Esophagus muscularis mucosa (tissue), 4 donors: ENCODE measurements around the gene EPC2. TPM values are rescaled to one million over a fixed set of nuclear protein-coding genes. Genes with fewer than 3 reads are reported as not detected.
A peak's percentile ranks its signal among the peaks of the same experiment; 100 is the strongest.

ENCODE experiments used
- DNase-seq: peaks from one replicate; pipeline ENCODE4 v3.0.0-alpha.2; 2017; ENCODE audit errors: extremely low spot score
- H3K27ac ChIP-seq, 4 donors: fragments of 200-600 bp; sonication (generic); replicated peaks in 1 of 4; 1 replicate in 3 of 4; 2 replicates in 1 of 4; pipeline ENCODE4 v1.5.1; 2016 to 2019; ENCODE audit warnings: mild to moderate bottlenecking in 1 of 4
- H3K27me3 ChIP-seq, 4 donors: fragments of 200-600 bp; sonication (generic); one replicate each; pipeline versions ENCODE4 v1.5.1 to v1.6.0; 2016 to 2019
- H3K36me3 ChIP-seq, 4 donors: fragments of 200-600 bp; sonication (generic); one replicate each; pipeline ENCODE4 v1.5.1; 2016 to 2019
- H3K4me1 ChIP-seq, 4 donors: fragments of 200-600 bp; sonication (generic); one replicate each; pipeline ENCODE4 v1.5.1; 2016 to 2019
- H3K4me3 ChIP-seq, 4 donors: fragments of 200-600 bp; sonication (generic); 1 replicate in 2 of 4; 2 replicates in 2 of 4; pipeline ENCODE4 v1.5.1; 2016 to 2019; ENCODE audit warnings: mild to moderate bottlenecking in 4 of 4, moderate library complexity in 1 of 4
- H3K9me3 ChIP-seq, 4 donors: fragments of 200-600 bp; sonication (generic); 1 replicate in 3 of 4; 2 replicates in 1 of 4; pipeline ENCODE4 v1.5.1; 2016 to 2019
- EP300 ChIP-seq: sonication (generic); formaldehyde crosslinking; IDR thresholded peaks from one replicate; pipeline ENCODE4 v1.6.1; 2017; ENCODE audit warnings: antibody characterized with exemption
- POLR2A ChIP-seq: fragments of 450-650 bp; IDR thresholded peaks from one replicate; pipeline ENCODE4 v1.6.1; 2017; ENCODE audit warnings: antibody characterized with exemption, moderate library complexity, mild to moderate bottlenecking, low read depth
- POLR2AphosphoS5 ChIP-seq, 2 donors: sonication (generic); formaldehyde crosslinking; IDR thresholded peaks; one replicate each; pipeline ENCODE4 v1.6.1; 2017; ENCODE audit warnings: antibody characterized with exemption in 2 of 2
- WGBS: methylation state at CpG from one replicate; pipeline ENCODE4 v1.1.5; 2018; 5-methylcytosine and 5-hydroxymethylcytosine counted together
- intact Hi-C: fragments of 100-400 bp; cut with DNase I; formaldehyde crosslinking; loops from one replicate; pipeline ENCODE4 v1.15.1; 2023
- total RNA-seq, 4 donors: library from RNA; depleted of rRNA; stranded (reverse); fragments of >200 nt; gene quantifications; one replicate each; pipeline versions ENCODE4 v1.1.0 to v1.2.1, GENCODE V29; 2016
- TF ChIP-seq, protein P1 (sequence below), 3 experiments: fragments of 200-600 bp in 2 of 3; fragments of 450-650 bp in 1 of 3; sonication (generic) in 2 of 3; IDR thresholded peaks; one replicate each; pipeline ENCODE4 v1.5.1; 2017 to 2019; ENCODE audit warnings: antibody characterized with exemption in 3 of 3, mild to moderate bottlenecking in 2 of 3, moderate library complexity in 1 of 3

EPC2 gene
- total RNA-seq, 4 donors from 2014 or later = 25.0 to 34.1 (median 28.1) TPM

DNA sequence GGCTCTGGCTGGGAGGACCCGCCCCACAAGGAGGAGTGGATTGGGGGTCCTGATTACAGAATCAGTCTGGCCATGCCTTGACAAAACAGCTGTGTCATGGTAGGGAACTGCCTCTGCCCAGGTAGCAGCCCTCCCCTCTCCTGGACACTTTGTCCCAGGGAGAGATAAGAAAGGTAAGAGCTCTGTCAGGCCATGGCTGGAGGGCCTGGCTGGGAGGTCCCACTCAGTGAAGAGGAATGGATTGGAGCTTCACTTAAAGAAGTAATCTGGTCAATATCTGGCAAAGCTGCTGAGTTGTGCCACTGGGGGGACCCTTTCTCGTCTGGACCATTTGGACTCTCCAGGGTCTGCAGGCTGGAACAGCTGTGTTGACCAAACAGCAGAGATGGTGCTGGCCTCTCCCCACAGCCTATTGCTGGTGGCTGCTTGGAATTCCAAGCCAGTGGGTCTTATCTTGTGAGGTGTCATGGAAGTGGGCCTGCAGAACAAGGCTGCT lies 75.4 kb downstream of the EPC2 start:
- TF ChIP-seq POLR2AphosphoS5 (IDR thresholded peaks at IDR 0.05) (no peak), EP300 (no peak), POLR2A (no peak)
- TF ChIP-seq, protein P1, sequence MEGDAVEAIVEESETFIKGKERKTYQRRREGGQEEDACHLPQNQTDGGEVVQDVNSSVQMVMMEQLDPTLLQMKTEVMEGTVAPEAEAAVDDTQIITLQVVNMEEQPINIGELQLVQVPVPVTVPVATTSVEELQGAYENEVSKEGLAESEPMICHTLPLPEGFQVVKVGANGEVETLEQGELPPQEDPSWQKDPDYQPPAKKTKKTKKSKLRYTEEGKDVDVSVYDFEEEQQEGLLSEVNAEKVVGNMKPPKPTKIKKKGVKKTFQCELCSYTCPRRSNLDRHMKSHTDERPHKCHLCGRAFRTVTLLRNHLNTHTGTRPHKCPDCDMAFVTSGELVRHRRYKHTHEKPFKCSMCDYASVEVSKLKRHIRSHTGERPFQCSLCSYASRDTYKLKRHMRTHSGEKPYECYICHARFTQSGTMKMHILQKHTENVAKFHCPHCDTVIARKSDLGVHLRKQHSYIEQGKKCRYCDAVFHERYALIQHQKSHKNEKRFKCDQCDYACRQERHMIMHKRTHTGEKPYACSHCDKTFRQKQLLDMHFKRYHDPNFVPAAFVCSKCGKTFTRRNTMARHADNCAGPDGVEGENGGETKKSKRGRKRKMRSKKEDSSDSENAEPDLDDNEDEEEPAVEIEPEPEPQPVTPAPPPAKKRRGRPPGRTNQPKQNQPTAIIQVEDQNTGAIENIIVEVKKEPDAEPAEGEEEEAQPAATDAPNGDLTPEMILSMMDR (IDR thresholded peaks at IDR 0.05) = no peak
- no peak for DNase-seq
- no peak overlapping the region for H3K27ac ChIP-seq
- peak overlapping the region in 2 of 4 donors; percentile 20 to 22 for H3K4me3 ChIP-seq
- 40% methylated on average over 1 of the region's 2 CpGs for WGBS
- intact Hi-C loops = no loop called here
- H3K27me3 ChIP-seq = no peaks in the 10 kb centered on the region
- H3K36me3 ChIP-seq = no peaks in the 10 kb centered on the region
- peaks cover 0 to 10% (median 0%) of the 10 kb centered on the region in 4 donors for H3K9me3 ChIP-seq
- H3K4me1 ChIP-seq = peaks cover 29 to 42% (median 36%) of the 10 kb centered on the region in 4 donors

DNA sequence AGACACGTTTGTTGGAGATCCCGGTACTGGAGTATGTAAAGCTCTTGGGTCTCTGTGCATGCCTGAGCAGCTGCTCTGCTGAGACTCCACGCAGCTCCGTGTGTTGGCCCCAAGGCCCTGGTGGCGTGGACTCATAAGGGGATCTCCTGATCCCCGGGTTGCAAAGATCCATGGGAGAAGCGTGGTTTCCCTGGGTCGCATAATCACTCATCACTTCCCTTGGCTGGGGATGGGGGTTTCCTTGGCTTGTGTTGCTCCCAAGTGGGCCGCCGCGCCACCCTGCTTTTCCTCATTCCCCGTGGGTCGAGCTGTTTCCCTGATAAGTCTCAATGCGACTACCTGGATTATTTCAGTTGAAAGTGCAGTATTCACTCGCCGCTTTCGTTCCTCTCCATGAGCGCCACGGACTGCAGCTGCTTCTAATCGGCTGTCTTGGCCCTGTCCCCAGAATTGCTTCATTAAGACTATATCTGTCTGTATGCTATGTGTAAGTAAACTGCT lies 76.0 kb downstream of the EPC2 start:
- H3K4me1 ChIP-seq = peaks cover 29 to 42% (median 38%) of the 10 kb centered on the region in 4 donors
- peaks cover 0 to 10% (median 0%) of the 10 kb centered on the region in 4 donors for H3K9me3 ChIP-seq
- intact Hi-C loops = no loop called here
- DNase-seq = no peak
- no peaks in the 10 kb centered on the region for H3K36me3 ChIP-seq
- H3K27me3 ChIP-seq = no peaks in the 10 kb centered on the region
- H3K4me3 ChIP-seq = peak overlapping the region; percentile 20 to 34 (median 24)
- TF ChIP-seq POLR2A = no peak
- TF ChIP-seq, protein P1 (IDR thresholded peaks at IDR 0.05) = no peak
- TF ChIP-seq POLR2AphosphoS5 (IDR thresholded peaks at IDR 0.05) = no peak
- no peak for TF ChIP-seq EP300
- 52% methylated on average over 20 of the region's 20 CpGs for WGBS
- H3K27ac ChIP-seq = no peak overlapping the region

DNA sequence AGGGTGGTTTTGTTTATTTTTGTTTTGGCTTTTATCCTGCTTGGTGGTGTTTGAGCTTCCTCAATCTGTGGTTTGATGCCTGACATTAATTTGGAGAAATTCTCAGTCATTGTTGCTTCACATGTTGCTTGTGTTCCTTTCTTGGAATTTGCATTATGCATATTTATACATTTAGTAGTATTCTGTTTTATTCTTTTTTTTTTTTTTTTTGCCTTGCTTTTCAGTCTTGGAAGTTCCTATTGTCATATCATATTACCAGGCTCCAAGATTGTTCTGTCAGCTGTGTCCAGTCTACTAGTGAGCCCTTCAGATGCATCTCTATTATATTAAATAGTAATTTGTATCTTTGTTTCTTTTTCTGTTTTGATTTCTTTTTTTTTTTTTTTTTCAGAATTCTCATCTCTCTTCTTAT lies 77.0 kb downstream of the EPC2 start:
- Histone ChIP-seq H3K4me1 (peaks cover 29 to 49% (median 40%) of the 10 kb centered on the region in 4 donors), H3K27ac (no peak overlapping the region), H3K4me3 (no peak overlapping the region), H3K27me3 (no peaks in the 10 kb centered on the region), H3K36me3 (no peaks in the 10 kb centered on the region), H3K9me3 (peaks cover 0 to 10% (median 0%) of the 10 kb centered on the region in 4 donors)
- no peak for TF ChIP-seq POLR2A
- TF ChIP-seq EP300 = no peak
- TF ChIP-seq POLR2AphosphoS5 (IDR thresholded peaks at IDR 0.05) = no peak
- TF ChIP-seq, protein P1 (IDR thresholded peaks at IDR 0.05) = no peak
- no peak for DNase-seq
- intact Hi-C loops = no loop called here

DNA sequence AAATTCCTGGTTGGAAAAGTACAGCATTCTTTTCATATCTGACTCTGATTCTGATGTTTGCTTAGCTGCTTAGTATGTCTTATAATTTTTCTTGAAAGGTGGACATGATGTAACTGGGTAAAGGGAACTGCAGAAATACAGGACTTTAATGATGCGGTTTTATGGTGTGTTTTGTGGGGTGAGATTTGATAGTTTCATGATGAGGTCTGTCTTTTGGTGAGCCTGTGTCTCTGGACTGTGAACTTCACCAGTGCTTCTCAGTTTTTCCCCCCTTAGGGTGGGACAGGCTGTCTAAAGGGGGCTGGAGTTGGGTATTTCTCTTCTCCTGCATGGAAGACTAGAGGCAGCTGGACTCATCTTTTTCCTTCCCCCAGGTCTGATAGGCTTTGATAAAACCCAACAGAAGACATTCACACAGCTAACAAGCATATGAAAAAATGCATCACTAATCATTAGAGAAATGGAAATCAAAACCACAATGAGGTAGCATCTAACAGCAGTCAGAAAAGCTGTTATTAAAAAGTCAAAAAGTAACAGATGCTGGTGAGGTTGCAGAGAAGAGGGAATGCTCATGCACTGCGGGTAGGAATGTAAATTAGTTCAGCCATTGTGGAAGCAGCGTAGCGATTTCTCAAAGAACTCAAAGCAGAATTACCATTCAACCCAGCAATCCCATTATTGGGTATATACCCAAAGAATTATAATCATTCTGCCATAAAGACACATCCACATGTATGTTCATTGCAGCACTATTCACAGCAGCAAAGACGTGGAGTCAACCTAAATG lies 77.6 kb downstream of the EPC2 start:
- intact Hi-C loops = no loop called here
- peaks cover 29 to 49% (median 40%) of the 10 kb centered on the region in 4 donors for H3K4me1 ChIP-seq
- TF ChIP-seq POLR2AphosphoS5 (IDR thresholded peaks at IDR 0.05) (no peak), EP300 (no peak), POLR2A (no peak)
- TF ChIP-seq, protein P1 (IDR thresholded peaks at IDR 0.05) = no peak
- no peak overlapping the region for H3K27ac ChIP-seq
- DNase-seq = no peak
- no peaks in the 10 kb centered on the region for H3K36me3 ChIP-seq
- H3K9me3 ChIP-seq = peaks cover 0 to 9% (median 0%) of the 10 kb centered on the region in 4 donors
- no peak overlapping the region for H3K4me3 ChIP-seq
- H3K27me3 ChIP-seq = no peaks in the 10 kb centered on the region
- 92% methylated on average over 5 of the region's 5 CpGs for WGBS
